Erythroblast (primary cell): ENCODE measurements around the gene USP12.

ENCODE experiments used
- GATA1 ChIP-seq: IDR thresholded peaks from 2 replicates; pipeline ENCODE4 v1.6.1; 2011; ENCODE audit warnings: low read depth, mild to moderate bottlenecking, control low read depth, low read length, moderate library complexity
- POLR2A ChIP-seq: IDR thresholded peaks from 2 replicates; pipeline ENCODE4 v1.6.1; 2011; ENCODE audit warnings: mild to moderate bottlenecking, low read length

GRCh38 chr13:27101289-27101688 lies 70.3 kb downstream of the USP12 start:
- no peak for TF ChIP-seq POLR2A
- no peak for TF ChIP-seq GATA1
